Activated naive CD8-positive, alpha-beta T cell treated with anti-CD3 and anti-CD28 coated beads for 36 hours (primary cell): Measurements from ENCODE around the gene CALD1. TPM values are rescaled to one million over a fixed set of nuclear protein-coding genes. Genes with fewer than 3 reads are reported as not detected.
"Not testable (repeated sequence)": the region's sequence is repeated elsewhere in the genome, so short reads cannot be mapped to it uniquely, and the experiment has no call there.

Experiments
- DNase-seq: peaks from one replicate; pipeline ENCODE4 v3.0.0; 2021
- H3K27ac Mint-ChIP-seq: one replicate; pipeline ENCODE4 v1.8.0; 2022; ENCODE audit warnings: mild to moderate bottlenecking, moderate library complexity, mixed read lengths
- H3K27me3 Mint-ChIP-seq: one replicate; pipeline ENCODE4 v1.8.0; 2022; ENCODE audit warnings: mild to moderate bottlenecking, mixed read lengths
- H3K36me3 Mint-ChIP-seq: one replicate; pipeline ENCODE4 v1.8.0; 2021; ENCODE audit warnings: mild to moderate bottlenecking, mixed read lengths
- H3K4me1 Mint-ChIP-seq: one replicate; pipeline ENCODE4 v1.8.0; 2021; ENCODE audit warnings: mixed read lengths
- H3K4me3 Mint-ChIP-seq: one replicate; pipeline ENCODE4 v1.8.0; 2022; ENCODE audit warnings: mild to moderate bottlenecking, moderate library complexity, mixed read lengths
- H3K9me3 Mint-ChIP-seq: one replicate; pipeline ENCODE4 v1.8.0; 2022; ENCODE audit warnings: mixed read lengths
- total RNA-seq, 2 experiments: library from RNA; stranded (reverse); gene quantifications; one replicate each; pipeline ENCODE4 v1.2.3, GENCODE V29; 2021

The CALD1 gene
- total RNA-seq, 2 experiments from 2014 or later: 1.1 TPM

- DNase-seq: no peak
- Mint-ChIP-seq H3K4me1 (peaks cover 3% of the 10 kb centered on the region), H3K9me3 (no peaks in the 10 kb centered on the region), H3K27me3 (no peaks in the 10 kb centered on the region), H3K27ac (no peak overlapping the region), H3K4me3 (no peak overlapping the region), H3K36me3 (no peaks in the 10 kb centered on the region)
These were observed 175.0 kb downstream of the CALD1 start for GRCh38 chr7:134954197-134955082.

- Mint-ChIP-seq H3K4me3 (no peak overlapping the region), H3K36me3 (no peaks in the 10 kb centered on the region), H3K4me1 (peaks cover 3% of the 10 kb centered on the region), H3K9me3 (no peaks in the 10 kb centered on the region), H3K27ac (no peak overlapping the region), H3K27me3 (no peaks in the 10 kb centered on the region)
- no peak for DNase-seq
These were observed 177.6 kb downstream of the CALD1 start for GRCh38 chr7:134957005-134957404.

- no peak overlapping the region for H3K4me3 Mint-ChIP-seq
- DNase-seq: no peak
- no peaks in the 10 kb centered on the region for H3K27me3 Mint-ChIP-seq
- H3K27ac Mint-ChIP-seq: no peak overlapping the region
- H3K4me1 Mint-ChIP-seq: no peaks in the 10 kb centered on the region
- no peaks in the 10 kb centered on the region for H3K9me3 Mint-ChIP-seq
- no peaks in the 10 kb centered on the region for H3K36me3 Mint-ChIP-seq
These were observed 180.4 kb downstream of the CALD1 start for GRCh38 chr7:134959810-134960209.

GRCh38 chr7:134962270-134962780 is 182.9 kb downstream of the CALD1 start:
- Mint-ChIP-seq H3K27me3 (no peaks in the 10 kb centered on the region), H3K4me1 (peaks cover 1% of the 10 kb centered on the region), H3K9me3 (no peaks in the 10 kb centered on the region), H3K36me3 (no peaks in the 10 kb centered on the region), H3K27ac (no peak overlapping the region), H3K4me3 (no peak overlapping the region)
- no peak for DNase-seq

- Mint-ChIP-seq H3K27me3 (no peaks in the 10 kb centered on the region), H3K27ac (no peak overlapping the region)
These were observed 183.6 kb downstream of the CALD1 start for GRCh38 chr7:134963036-134963435.

GRCh38 chr7:134966691-134967090 is 187.3 kb downstream of the CALD1 start:
- no peaks in the 10 kb centered on the region for H3K27me3 Mint-ChIP-seq
- H3K36me3 Mint-ChIP-seq: no peaks in the 10 kb centered on the region
- H3K4me3 Mint-ChIP-seq: no peak overlapping the region
- no peak overlapping the region for H3K27ac Mint-ChIP-seq
- peaks cover 4% of the 10 kb centered on the region for H3K4me1 Mint-ChIP-seq
- no peak for DNase-seq
- no peaks in the 10 kb centered on the region for H3K9me3 Mint-ChIP-seq

More at GRCh38 chr7:134963036-134963435, 183.6 kb downstream of the CALD1 start:
- H3K9me3 Mint-ChIP-seq: no peaks in the 10 kb centered on the region
- no peak for DNase-seq
- H3K4me3 Mint-ChIP-seq: no peak overlapping the region
- no peaks in the 10 kb centered on the region for H3K36me3 Mint-ChIP-seq
- peaks cover 4% of the 10 kb centered on the region for H3K4me1 Mint-ChIP-seq

GRCh38 chr7:134968110-134968509 is 188.7 kb downstream of the CALD1 start:
- H3K9me3 Mint-ChIP-seq: no peaks in the 10 kb centered on the region
- peaks cover 4% of the 10 kb centered on the region for H3K4me1 Mint-ChIP-seq
- no peak overlapping the region for H3K4me3 Mint-ChIP-seq
- H3K27ac Mint-ChIP-seq: no peak overlapping the region
- H3K36me3 Mint-ChIP-seq: no peaks in the 10 kb centered on the region
- no peaks in the 10 kb centered on the region for H3K27me3 Mint-ChIP-seq
- DNase-seq: no peak

- not testable (repeated sequence) for H3K27me3 Mint-ChIP-seq, H3K9me3 Mint-ChIP-seq, H3K36me3 Mint-ChIP-seq, DNase-seq, H3K4me3 Mint-ChIP-seq, H3K27ac Mint-ChIP-seq
- H3K4me1 Mint-ChIP-seq: peaks cover 12% of the 10 kb centered on the region
These were observed 202.2 kb downstream of the CALD1 start for GRCh38 chr7:134981645-134982044.

- H3K27ac Mint-ChIP-seq: peak overlapping the region; percentile 99
- no peak for DNase-seq
- peaks cover 20% of the 10 kb centered on the region for H3K36me3 Mint-ChIP-seq
- H3K9me3 Mint-ChIP-seq: peaks cover 2% of the 10 kb centered on the region
- H3K27me3 Mint-ChIP-seq: no peaks in the 10 kb centered on the region
- peaks cover 28% of the 10 kb centered on the region for H3K4me1 Mint-ChIP-seq
- H3K4me3 Mint-ChIP-seq: peak overlapping the region; percentile 98
These were observed 206.5 kb downstream of the CALD1 start for GRCh38 chr7:134985894-134986362.

- Mint-ChIP-seq H3K27ac (peak within 1 kb of the TSS; percentile 99), H3K4me1 (peaks cover 35% of the 10 kb centered on the region), H3K9me3 (no peaks in the 10 kb centered on the region), H3K36me3 (peaks cover 25% of the 10 kb centered on the region), H3K27me3 (no peaks in the 10 kb centered on the region), H3K4me3 (peak within 1 kb of the TSS; percentile 98)
- DNase-seq: peak; percentile 91
These were observed 207.2 kb downstream of the CALD1 start, which contains the start of gene AGBL3 for GRCh38 chr7:134986363-134987251. TSS of gene AGBL3 (plus strand) at chr7:134986508. CDS start at chr7:134987934, 1,426 bp downstream.

- no peaks in the 10 kb centered on the region for H3K9me3 Mint-ChIP-seq
- peak overlapping the region; percentile 7 for H3K27ac Mint-ChIP-seq
- H3K4me3 Mint-ChIP-seq: peak overlapping the region; percentile 51
- no peak for DNase-seq
- peaks cover 50% of the 10 kb centered on the region for H3K4me1 Mint-ChIP-seq
- no peaks in the 10 kb centered on the region for H3K27me3 Mint-ChIP-seq
- peaks cover 23% of the 10 kb centered on the region for H3K36me3 Mint-ChIP-seq
These were observed 208.7 kb downstream of the CALD1 start for GRCh38 chr7:134988161-134988560.

- Mint-ChIP-seq H3K9me3 (no peaks in the 10 kb centered on the region), H3K27me3 (no peaks in the 10 kb centered on the region), H3K36me3 (peaks cover 40% of the 10 kb centered on the region), H3K4me3 (no peak overlapping the region), H3K4me1 (peaks cover 70% of the 10 kb centered on the region), H3K27ac (peak overlapping the region; percentile 87)
- no peak for DNase-seq
These were observed 212.3 kb downstream of the CALD1 start for GRCh38 chr7:134991469-134992339.

GRCh38 chr7:134992626-134993179 is 213.3 kb downstream of the CALD1 start:
- peaks cover 79% of the 10 kb centered on the region for H3K4me1 Mint-ChIP-seq
- peak overlapping the region; percentile 87 for H3K27ac Mint-ChIP-seq
- H3K9me3 Mint-ChIP-seq: no peaks in the 10 kb centered on the region
- no peaks in the 10 kb centered on the region for H3K27me3 Mint-ChIP-seq
- peak overlapping the region; percentile 57 for H3K4me3 Mint-ChIP-seq
- DNase-seq: peak; percentile 44
- H3K36me3 Mint-ChIP-seq: peaks cover 44% of the 10 kb centered on the region
